Vagina (tissue), 2 donors: Measurements from ENCODE around the gene JPH4.

Experiments
- CTCF ChIP-seq, 3 experiments: fragments of 450-650 bp in 2 of 3; fragments of 200-600 bp in 1 of 3; sonication (generic) in 1 of 3; IDR thresholded peaks; one replicate each; pipeline ENCODE4 v1.5.1; 2017 to 2019; ENCODE audit warnings: antibody characterized with exemption in 3 of 3, mild to moderate bottlenecking in 2 of 3, moderate library complexity in 2 of 3
- POLR2A ChIP-seq, 2 donors: fragments of 450-650 bp; IDR thresholded peaks; one replicate each; pipeline ENCODE4 v1.6.1; 2017; ENCODE audit warnings: antibody characterized with exemption in 2 of 2, mild to moderate bottlenecking in 2 of 2, moderate library complexity in 2 of 2

- TF ChIP-seq CTCF (IDR thresholded peaks at IDR 0.05) (no peak), POLR2A (IDR thresholded peaks at IDR 0.05) (no peak)
Observed at GRCh38 chr14:23627961-23628360, 49.4 kb upstream of the JPH4 start.
